Erythroblast (primary cell): Measurements from ENCODE around the gene AGFG2.

Experiments used
- GATA1 ChIP-seq: IDR thresholded peaks from 2 replicates; pipeline ENCODE4 v1.6.1; 2011; ENCODE audit warnings: low read depth, mild to moderate bottlenecking, control low read depth, low read length, moderate library complexity
- POLR2A ChIP-seq: IDR thresholded peaks from 2 replicates; pipeline ENCODE4 v1.6.1; 2011; ENCODE audit warnings: mild to moderate bottlenecking, low read length

GRCh38 chr7:100604028-100604975, 65.3 kb downstream of the AGFG2 start:
- TF ChIP-seq POLR2A (no peak), GATA1 (no peak)
